Measurements from ENCODE around the gene UQCRC1.
"Not testable (repeated sequence)": the region's sequence is repeated elsewhere in the genome, so short reads cannot be mapped to it uniquely, and the experiment has no call there.

UQCRC1 gene

DNA sequence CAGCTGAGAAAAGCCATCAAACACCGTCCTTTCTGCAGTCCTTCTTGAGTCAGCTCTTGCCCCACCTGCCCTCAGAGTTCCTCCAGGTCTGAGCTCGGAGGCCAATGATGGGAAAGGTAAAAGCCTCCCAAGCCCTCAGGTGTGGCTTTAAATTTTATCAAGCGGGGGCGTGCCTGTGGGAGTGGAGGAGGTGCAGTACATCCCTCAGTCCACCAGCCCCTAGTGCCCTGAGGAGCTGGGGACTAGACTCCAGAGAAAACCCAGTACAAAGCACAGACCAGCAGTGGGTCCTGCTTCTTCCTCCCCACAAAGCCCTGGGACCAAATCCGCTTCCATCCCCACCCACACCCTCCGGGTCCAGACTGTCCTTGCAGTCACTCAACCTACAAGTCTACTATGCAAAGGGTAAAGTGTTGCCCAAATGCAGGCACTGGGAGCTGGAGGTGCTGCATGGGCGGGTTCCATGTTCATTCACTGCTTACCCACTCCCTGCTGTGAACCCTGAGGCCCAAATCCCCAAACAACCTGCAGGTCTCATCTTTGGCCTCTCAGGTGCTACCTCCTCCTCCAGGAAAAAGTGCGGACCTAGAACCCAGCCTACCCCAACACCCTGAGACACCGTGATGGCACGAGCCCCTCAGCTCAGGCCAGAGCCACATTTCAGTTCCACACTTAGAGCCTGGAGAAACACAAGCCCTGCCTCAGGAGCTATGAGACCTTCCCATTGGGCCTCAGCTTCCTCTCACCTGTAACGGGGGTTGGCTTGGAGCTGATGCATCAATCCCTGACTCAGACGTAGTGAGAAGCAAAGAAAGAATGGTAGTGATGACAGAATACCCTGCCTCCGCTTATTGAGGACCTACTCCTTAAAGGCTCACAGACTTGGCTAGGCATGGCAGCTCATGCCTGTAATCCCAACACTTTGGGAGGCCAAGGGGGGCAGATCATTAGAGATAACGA is 55.3 kb downstream of the UQCRC1 start:
- DNase-seq, result no peak

GRCh38 chr3:48553361-48553760 is 56.1 kb downstream of the UQCRC1 start:
- DNase-seq, result no peak

DNA sequence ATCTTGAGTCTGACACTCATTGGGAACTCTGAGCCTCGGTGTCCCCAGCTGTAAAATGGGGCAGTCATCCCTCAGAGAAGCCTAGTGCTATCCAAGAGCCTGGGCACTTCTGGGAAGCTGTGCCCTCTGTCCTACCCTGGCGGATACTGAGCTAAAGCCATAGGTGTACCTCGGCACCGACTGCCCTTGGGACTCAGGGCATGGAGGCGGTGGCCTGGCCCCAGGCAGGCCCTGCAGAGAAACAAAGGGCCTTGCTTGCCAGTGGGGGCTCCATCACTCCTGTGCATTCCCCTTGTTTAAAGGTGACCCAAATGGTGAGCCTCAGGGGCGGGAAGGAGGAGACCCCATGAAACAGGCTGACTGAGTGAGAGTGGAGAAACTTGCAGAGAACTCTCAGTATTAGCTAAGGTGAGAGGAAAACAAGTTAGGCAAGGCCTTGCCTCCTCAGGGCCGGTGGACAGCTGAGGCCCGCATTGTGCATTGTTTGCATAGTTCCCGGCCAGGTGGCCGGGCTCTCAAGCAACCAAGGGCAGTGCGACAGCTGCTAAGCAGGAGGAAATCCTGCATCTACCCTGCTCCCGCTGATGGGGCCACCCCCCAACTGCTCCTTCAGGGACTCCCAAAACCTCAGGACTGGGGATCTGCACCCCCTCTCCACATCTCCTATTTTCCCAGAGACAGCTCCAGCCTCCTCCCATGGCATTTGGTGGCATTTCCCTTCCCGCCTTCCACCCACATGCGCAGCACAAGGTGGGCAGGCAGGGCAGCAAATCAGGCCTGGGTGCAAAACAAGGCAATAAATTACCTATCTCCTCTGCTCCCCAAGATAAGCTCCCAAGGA is 57.1 kb downstream of the UQCRC1 start:
- DNase-seq, result no peak

GRCh38 chr3:48551651-48552050 is 57.8 kb downstream of the UQCRC1 start:
- DNase-seq, result not testable (repeated sequence)
